Measurements from ENCODE around the gene CHRDL2. TPM values are rescaled to one million over a fixed set of nuclear protein-coding genes. Genes with fewer than 3 reads are reported as not detected.

CHRDL2 gene
- total RNA-seq: not detected

DNA sequence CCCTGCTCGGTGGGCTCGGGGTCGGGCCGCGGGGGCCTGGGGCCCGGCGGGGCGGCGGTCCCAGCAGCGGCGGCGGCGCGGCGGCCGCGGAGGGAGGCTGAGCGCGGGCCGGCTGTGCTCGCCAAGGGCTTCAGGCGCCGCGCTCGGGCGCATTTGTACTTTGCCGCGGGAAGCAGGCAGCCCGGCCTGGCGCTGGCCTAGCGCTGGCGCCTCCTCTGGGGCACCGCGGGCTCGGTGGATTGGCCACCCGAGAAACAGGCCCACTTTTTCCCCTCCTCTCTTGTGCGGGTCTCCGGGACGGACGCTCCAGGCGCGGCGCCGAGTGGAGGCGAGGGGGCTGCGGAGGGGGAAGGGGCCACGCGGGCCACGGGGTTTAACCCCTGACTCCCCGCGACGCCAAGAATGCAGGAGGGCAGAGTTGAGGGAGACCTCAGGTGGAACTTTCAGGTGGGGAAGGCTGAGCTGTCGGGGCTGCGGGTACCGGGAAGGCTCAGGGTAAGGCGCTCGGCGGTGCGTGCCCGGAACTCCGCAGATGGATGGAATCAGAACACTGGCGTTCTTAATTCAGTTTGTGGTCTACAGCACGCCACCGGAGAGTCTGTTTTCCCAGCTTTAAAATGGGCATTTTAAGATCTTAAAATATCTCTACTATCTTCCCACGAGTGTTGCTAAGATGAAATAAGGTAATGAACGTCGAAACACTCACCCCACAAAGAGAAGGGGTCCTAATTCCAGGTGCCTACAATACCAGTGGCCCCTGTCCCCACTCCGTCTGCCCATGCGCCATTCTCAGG is at the start of gene CHRDL2:
Gene CHRDL2 (minus strand): TSS at position 126 of the 794 bp plus-strand sequence. CDS start 538 bp downstream, outside the sequence.
- intact Hi-C loops (cut with DNase I; ENCODE audit: low total_unique reads): no loop called here
- TF ChIP-seq, protein P1, sequence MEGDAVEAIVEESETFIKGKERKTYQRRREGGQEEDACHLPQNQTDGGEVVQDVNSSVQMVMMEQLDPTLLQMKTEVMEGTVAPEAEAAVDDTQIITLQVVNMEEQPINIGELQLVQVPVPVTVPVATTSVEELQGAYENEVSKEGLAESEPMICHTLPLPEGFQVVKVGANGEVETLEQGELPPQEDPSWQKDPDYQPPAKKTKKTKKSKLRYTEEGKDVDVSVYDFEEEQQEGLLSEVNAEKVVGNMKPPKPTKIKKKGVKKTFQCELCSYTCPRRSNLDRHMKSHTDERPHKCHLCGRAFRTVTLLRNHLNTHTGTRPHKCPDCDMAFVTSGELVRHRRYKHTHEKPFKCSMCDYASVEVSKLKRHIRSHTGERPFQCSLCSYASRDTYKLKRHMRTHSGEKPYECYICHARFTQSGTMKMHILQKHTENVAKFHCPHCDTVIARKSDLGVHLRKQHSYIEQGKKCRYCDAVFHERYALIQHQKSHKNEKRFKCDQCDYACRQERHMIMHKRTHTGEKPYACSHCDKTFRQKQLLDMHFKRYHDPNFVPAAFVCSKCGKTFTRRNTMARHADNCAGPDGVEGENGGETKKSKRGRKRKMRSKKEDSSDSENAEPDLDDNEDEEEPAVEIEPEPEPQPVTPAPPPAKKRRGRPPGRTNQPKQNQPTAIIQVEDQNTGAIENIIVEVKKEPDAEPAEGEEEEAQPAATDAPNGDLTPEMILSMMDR (IDR thresholded peaks at IDR 0.05): no peak
- no peak for TF ChIP-seq POLR2A (IDR thresholded peaks at IDR 0.05)
- no peak within 1 kb of the TSS for H3K4me3 ChIP-seq (ENCODE audit: low read depth, poor library complexity, severe bottlenecking)
- 13 to 14% methylated on average over 56 to 59 of the region's 69 CpGs for whole genome bisulfite sequencing, 2 donors
- DNase-seq (ENCODE audit: low spot score in 2 of 2): peak in 1 of 2 donors; percentile 76

- 69% methylated on average over 4 of the region's 4 CpGs for WGBS, 2 donors
- no peak overlapping the region for H3K4me3 ChIP-seq (ENCODE audit: low read depth, poor library complexity, severe bottlenecking)
- intact Hi-C loops (cut with DNase I; ENCODE audit: low total_unique reads): no loop called here
- no peak for DNase-seq (ENCODE audit: low spot score in 2 of 2)
- TF ChIP-seq, protein P1 (IDR thresholded peaks at IDR 0.05): no peak
- TF ChIP-seq POLR2A (IDR thresholded peaks at IDR 0.05): no peak
These were observed 49.2 kb upstream of the CHRDL2 start for GRCh38 chr11:74780248-74781005.

DNA sequence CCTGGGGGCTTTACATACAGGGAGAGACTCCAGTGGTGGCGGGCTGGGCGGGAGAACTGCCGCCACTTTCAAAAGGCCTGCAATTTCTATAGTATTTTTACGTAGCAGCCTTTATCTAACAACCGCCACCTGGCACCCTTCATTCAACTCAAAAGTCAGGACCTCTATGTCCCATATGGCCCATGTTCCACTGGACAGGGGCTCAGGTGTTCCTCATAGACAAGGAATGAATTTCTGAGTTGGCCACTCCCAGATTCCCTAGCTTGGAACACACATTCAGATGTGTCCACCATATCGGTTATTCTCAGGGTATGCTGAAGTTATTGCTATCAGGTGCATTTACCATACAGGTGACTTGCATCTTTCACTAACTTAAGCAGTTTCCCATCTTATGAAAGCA is 47.4 kb upstream of the CHRDL2 start:
- TF ChIP-seq POLR2A (IDR thresholded peaks at IDR 0.05): no peak
- TF ChIP-seq, protein P1 (IDR thresholded peaks at IDR 0.05): no peak
- DNase-seq (ENCODE audit: low spot score in 2 of 2): no peak
- 97 to 98% methylated on average over 6 of the region's 6 CpGs for WGBS, 2 donors
- intact Hi-C loops (cut with DNase I; ENCODE audit: low total_unique reads): no loop called here
- H3K4me3 ChIP-seq (ENCODE audit: low read depth, poor library complexity, severe bottlenecking): no peak overlapping the region

- TF ChIP-seq POLR2A (IDR thresholded peaks at IDR 0.05): no peak
- TF ChIP-seq, protein P1 (IDR thresholded peaks at IDR 0.05): no peak
- WGBS, 2 donors: 79 to 81% methylated on average over 4 of the region's 4 CpGs
- intact Hi-C loops (cut with DNase I; ENCODE audit: low total_unique reads): no loop called here
- DNase-seq (ENCODE audit: low spot score in 2 of 2): no peak
- no peak overlapping the region for H3K4me3 ChIP-seq (ENCODE audit: low read depth, poor library complexity, severe bottlenecking)
These were observed 46.7 kb upstream of the CHRDL2 start for GRCh38 chr11:74777877-74778276.

GRCh38 chr11:74777038-74777437 is 45.8 kb upstream of the CHRDL2 start:
- H3K4me3 ChIP-seq (ENCODE audit: low read depth, poor library complexity, severe bottlenecking): no peak overlapping the region
- intact Hi-C loops (cut with DNase I; ENCODE audit: low total_unique reads): no loop called here
- DNase-seq (ENCODE audit: low spot score in 2 of 2): no peak
- no peak for TF ChIP-seq POLR2A (IDR thresholded peaks at IDR 0.05)
- TF ChIP-seq, protein P1 (IDR thresholded peaks at IDR 0.05): no peak
